Stomach (tissue), 9 donors: ENCODE results near the gene CDIP1. TPM values are rescaled to one million over a fixed set of nuclear protein-coding genes. Genes with fewer than 3 reads are reported as not detected.
"Not testable (repeated sequence)": the region's sequence is repeated elsewhere in the genome, so short reads cannot be mapped to it uniquely, and the experiment has no call there.

Source experiments
- DNase-seq, 2 donors: peaks; one replicate each; pipeline versions ENCODE4 v3.0.0 to v3.0.0-alpha.2; 2013 to 2019
- H3K27ac ChIP-seq, 5 donors: fragments of 200-600 bp in 4 of 5; sonication (generic) in 4 of 5; one replicate each; pipeline ENCODE4 v1.5.1; 2013 to 2019; ENCODE audit warnings: mild to moderate bottlenecking in 1 of 5, moderate library complexity in 1 of 5
- H3K27me3 ChIP-seq, 3 donors: fragments of 200-600 bp; sonication (generic); one replicate each; pipeline ENCODE4 v1.5.1; 2017 to 2019; ENCODE audit warnings: mixed run types in 1 of 3
- H3K36me3 ChIP-seq, 4 donors: fragments of 200-600 bp; sonication (generic); 1 replicate in 3 of 4; 2 replicates in 1 of 4; pipeline ENCODE4 v1.5.1; 2016 to 2019
- H3K4me1 ChIP-seq, 4 donors: fragments of 200-600 bp; sonication (generic); one replicate each; pipeline ENCODE4 v1.5.1; 2016 to 2019
- H3K4me3 ChIP-seq, 4 donors: fragments of 200-600 bp; sonication (generic) in 3 of 4; one replicate each; pipeline ENCODE4 v1.5.1; 2016 to 2019; ENCODE audit warnings: mild to moderate bottlenecking in 1 of 4
- H3K9me3 ChIP-seq, 4 donors: fragments of 200-600 bp; sonication (generic); one replicate each; pipeline ENCODE4 v1.5.1; 2016 to 2019
- EP300 ChIP-seq: sonication (generic); formaldehyde crosslinking; IDR thresholded peaks from one replicate; pipeline ENCODE4 v1.6.1; 2017; ENCODE audit warnings: antibody characterized with exemption
- POLR2A ChIP-seq, 4 donors: fragments of 450-650 bp; IDR thresholded peaks; one replicate each; pipeline ENCODE4 v1.6.1; 2016; ENCODE audit warnings: antibody characterized with exemption in 4 of 4, control low read depth in 2 of 4, mild to moderate bottlenecking in 1 of 4, moderate library complexity in 1 of 4
- POLR2AphosphoS5 ChIP-seq, 3 donors: sonication (generic); formaldehyde crosslinking; IDR thresholded peaks; one replicate each; pipeline ENCODE4 v1.6.1; 2016; ENCODE audit warnings: antibody characterized with exemption in 3 of 3
- WGBS, 5 donors: extraction: QIAGEN DNeasy Blood & Tissue Kit in 3 of 5; methylation state at CpG; one replicate each; pipeline versions ENCODE4 v1.1.5 to v1.1.7; 2013 to 2018; 5-methylcytosine and 5-hydroxymethylcytosine counted together
- intact Hi-C: fragments of 100-400 bp; cut with DNase I; formaldehyde crosslinking; loops from one replicate; pipeline ENCODE4 v1.15.1; 2023; ENCODE audit warnings: low total_unique reads
- polyA plus RNA-seq, 3 donors: library from polyadenylated mRNA; stranded (reverse); fragments of 200-250 nt; gene quantifications; one replicate each; pipeline ENCODE4 v1.2.3, GENCODE V29; 2013
- total RNA-seq, 5 donors: library from RNA; depleted of rRNA; stranded (reverse); fragments of >200 nt; gene quantifications; one replicate each; pipeline versions ENCODE4 v1.1.0 to v1.2.3, GENCODE V29; 2014 to 2016
- TF ChIP-seq, protein P1 (sequence below), 7 experiments: fragments of 450-650 bp in 4 of 7; fragments of 200-600 bp in 3 of 7; sonication (generic) in 3 of 7; IDR thresholded peaks; one replicate each; pipeline ENCODE4 v1.5.1; 2016 to 2019; ENCODE audit warnings: antibody characterized with exemption in 7 of 7, control low read depth in 2 of 7, mild to moderate bottlenecking in 1 of 7
- donor health status: healthy with polysubstance abuse.
- donor health status: Bipolar disorder and iron deficiency.
- donor health status: healthy.

CDIP1 gene
- total and polyA plus RNA-seq, 8 donors: 2.9 to 36.5 (median 12.2) TPM

DNA sequence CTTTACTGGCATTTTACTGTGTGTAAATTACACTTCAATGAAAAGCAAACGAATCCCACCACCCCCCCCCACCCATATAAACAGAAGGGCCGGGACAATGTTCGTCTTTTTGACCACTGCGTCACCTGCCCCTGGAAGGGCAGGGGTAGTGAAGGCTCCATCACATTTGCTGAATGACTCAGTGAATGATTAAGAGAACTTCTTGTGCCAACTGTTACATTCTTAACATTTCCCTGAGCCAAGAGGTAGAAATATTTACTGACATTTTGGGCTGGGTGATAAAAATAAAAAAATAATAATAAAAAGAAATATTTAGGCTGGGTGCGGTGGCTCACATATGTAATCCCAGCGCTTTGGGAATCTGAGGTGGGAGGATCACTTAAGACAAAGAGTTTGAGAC, 41.7 kb upstream of the CDIP1 start:
- Histone ChIP-seq H3K4me3 (no peak overlapping the region), H3K4me1 (peaks cover 0 to 4% (median 1%) of the 10 kb centered on the region in 4 donors), H3K27me3 (no peaks in the 10 kb centered on the region), H3K36me3 (no peaks in the 10 kb centered on the region), H3K27ac (no peak overlapping the region), H3K9me3 (no peaks in the 10 kb centered on the region)
- intact Hi-C loops: no loop called here
- TF ChIP-seq POLR2AphosphoS5 (IDR thresholded peaks at IDR 0.05) (no peak), EP300 (no peak), POLR2A (IDR thresholded peaks at IDR 0.05) (no peak)
- 27 to 53% (median 31%) methylated on average over 5 to 6 of the region's 6 CpGs for WGBS, 5 donors
- no peak for DNase-seq

DNA sequence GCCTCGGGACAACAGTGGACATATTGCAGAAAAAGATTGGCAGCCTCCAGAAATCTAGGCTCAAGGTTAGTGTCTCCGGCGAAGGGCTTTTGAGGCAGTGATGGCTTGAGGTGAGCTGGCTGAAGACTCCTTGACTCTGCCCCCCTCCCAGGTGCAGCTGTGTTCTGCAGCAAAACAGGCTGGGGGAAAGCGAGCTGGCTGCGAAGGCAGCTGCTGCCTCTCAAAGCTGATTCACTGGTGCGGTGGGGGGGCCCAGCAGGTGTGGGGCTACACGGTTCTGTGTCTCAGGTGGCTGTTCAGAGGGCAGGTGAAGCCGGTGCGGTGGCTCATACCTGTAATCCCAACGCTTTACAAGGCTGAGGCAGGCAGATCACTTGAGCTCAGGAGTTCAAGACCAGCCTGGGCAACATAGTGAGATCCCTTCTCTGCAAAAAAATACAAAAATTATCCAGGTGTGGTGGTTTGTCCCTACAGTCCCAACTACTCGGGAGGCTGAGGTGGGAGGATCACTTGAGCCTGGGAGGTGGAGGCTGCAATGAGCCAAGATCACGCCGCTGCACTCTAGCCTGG, 40.5 kb upstream of the CDIP1 start:
- DNase-seq: no peak
- H3K27ac ChIP-seq: no peak overlapping the region
- intact Hi-C loops: no loop called here

DNA sequence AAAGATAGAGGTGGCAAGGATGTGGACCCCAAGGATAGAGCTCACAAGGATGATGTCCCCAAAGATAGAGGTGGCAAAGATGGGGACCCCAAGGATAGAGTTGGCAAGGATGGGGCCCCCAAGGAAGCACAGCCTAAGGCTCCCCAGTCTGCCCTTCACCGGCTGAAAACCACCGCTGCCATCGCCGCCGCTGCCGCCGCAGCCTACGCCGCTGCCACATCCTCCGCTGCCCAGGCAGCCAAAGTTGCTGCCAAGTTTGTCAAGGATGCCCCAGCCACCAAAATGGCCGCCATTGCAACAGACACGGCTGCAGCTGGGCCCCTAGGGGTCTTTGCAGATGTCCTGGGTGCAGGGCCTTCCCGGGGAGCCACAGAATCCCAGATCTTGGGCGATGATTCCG, 37.4 kb upstream of the CDIP1 start:
- no peak for TF ChIP-seq POLR2A (IDR thresholded peaks at IDR 0.05)
- no peak for TF ChIP-seq POLR2AphosphoS5 (IDR thresholded peaks at IDR 0.05)
- no peak for TF ChIP-seq EP300
- TF ChIP-seq, protein P1, sequence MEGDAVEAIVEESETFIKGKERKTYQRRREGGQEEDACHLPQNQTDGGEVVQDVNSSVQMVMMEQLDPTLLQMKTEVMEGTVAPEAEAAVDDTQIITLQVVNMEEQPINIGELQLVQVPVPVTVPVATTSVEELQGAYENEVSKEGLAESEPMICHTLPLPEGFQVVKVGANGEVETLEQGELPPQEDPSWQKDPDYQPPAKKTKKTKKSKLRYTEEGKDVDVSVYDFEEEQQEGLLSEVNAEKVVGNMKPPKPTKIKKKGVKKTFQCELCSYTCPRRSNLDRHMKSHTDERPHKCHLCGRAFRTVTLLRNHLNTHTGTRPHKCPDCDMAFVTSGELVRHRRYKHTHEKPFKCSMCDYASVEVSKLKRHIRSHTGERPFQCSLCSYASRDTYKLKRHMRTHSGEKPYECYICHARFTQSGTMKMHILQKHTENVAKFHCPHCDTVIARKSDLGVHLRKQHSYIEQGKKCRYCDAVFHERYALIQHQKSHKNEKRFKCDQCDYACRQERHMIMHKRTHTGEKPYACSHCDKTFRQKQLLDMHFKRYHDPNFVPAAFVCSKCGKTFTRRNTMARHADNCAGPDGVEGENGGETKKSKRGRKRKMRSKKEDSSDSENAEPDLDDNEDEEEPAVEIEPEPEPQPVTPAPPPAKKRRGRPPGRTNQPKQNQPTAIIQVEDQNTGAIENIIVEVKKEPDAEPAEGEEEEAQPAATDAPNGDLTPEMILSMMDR (IDR thresholded peaks at IDR 0.05): no peak
- DNase-seq: no peak
- Histone ChIP-seq H3K4me3 (no peak overlapping the region), H3K9me3 (no peaks in the 10 kb centered on the region), H3K36me3 (no peaks in the 10 kb centered on the region), H3K27ac (no peak overlapping the region), H3K4me1 (peaks cover 0 to 14% (median 3%) of the 10 kb centered on the region in 4 donors), H3K27me3 (no peaks in the 10 kb centered on the region)
- intact Hi-C loops: no loop called here
- WGBS, 5 donors: 95 to 99% (median 98%) methylated on average over 15 of the region's 15 CpGs

More for the DNA sequence above, 40.5 kb upstream of the CDIP1 start:
- no peak overlapping the region for H3K4me3 ChIP-seq
- 78 to 86% (median 82%) methylated on average over 13 of the region's 13 CpGs for WGBS, 5 donors
- H3K27me3 ChIP-seq: no peaks in the 10 kb centered on the region
- H3K36me3 ChIP-seq: no peaks in the 10 kb centered on the region
- H3K4me1 ChIP-seq: peaks cover 0 to 14% (median 3%) of the 10 kb centered on the region in 4 donors
- H3K9me3 ChIP-seq: no peaks in the 10 kb centered on the region
- TF ChIP-seq POLR2A (IDR thresholded peaks at IDR 0.05) (no peak), POLR2AphosphoS5 (IDR thresholded peaks at IDR 0.05) (no peak), EP300 (no peak)
- TF ChIP-seq, protein P1 (IDR thresholded peaks at IDR 0.05): no peak

DNA sequence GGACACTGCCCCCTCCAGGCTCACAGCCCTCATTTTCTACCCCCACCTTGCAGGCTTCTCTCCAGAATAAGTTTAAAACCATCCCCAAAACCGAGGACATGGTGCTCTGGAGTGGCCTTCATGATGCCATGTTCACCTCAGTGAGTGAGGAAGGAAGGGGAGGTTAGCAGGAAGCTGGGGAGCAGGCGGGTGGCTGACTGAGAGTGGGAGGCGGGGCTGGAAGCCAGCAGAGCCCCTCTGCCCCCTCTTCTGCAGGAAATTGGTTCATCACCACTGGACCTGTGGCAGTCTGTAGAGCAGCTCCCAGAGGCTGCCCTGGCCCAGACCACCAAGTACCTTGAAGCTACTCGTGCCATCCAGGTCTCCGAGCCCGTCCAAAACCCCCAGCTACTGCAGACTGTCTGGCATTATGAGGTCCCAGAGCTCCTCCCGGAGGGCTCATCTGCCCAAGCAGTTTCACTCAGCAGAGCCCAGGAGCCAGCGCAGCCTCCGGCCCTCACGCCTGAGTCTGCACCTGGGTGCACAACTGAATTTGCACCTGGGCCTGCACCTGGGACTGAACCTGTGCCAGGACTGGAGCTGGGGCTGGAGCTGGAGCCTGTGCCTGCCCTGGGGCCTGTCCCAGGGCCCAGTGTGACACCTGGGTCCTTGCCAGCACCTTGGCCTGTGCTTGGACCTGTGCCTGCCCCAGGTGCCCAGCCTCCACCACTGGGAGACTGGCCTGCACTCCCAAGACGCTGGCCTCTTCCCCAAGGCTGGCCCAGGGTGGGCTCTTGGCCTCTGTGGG, 36.5 kb upstream of the CDIP1 start:
- H3K27me3 ChIP-seq: no peaks in the 10 kb centered on the region
- H3K27ac ChIP-seq: no peak overlapping the region
- no peaks in the 10 kb centered on the region for H3K9me3 ChIP-seq
- intact Hi-C loops: no loop called here
- peaks cover 0 to 14% (median 3%) of the 10 kb centered on the region in 4 donors for H3K4me1 ChIP-seq
- TF ChIP-seq POLR2AphosphoS5 (IDR thresholded peaks at IDR 0.05): no peak
- TF ChIP-seq, protein P1 (IDR thresholded peaks at IDR 0.05): no peak
- no peak for TF ChIP-seq EP300
- TF ChIP-seq POLR2A (IDR thresholded peaks at IDR 0.05): no peak
- H3K36me3 ChIP-seq: no peaks in the 10 kb centered on the region
- 54 to 68% (median 62%) methylated on average over 7 to 11 of the region's 11 CpGs for WGBS, 5 donors
- peak in 1 of 2 donors; percentile 87 for DNase-seq
- H3K4me3 ChIP-seq: no peak overlapping the region

DNA sequence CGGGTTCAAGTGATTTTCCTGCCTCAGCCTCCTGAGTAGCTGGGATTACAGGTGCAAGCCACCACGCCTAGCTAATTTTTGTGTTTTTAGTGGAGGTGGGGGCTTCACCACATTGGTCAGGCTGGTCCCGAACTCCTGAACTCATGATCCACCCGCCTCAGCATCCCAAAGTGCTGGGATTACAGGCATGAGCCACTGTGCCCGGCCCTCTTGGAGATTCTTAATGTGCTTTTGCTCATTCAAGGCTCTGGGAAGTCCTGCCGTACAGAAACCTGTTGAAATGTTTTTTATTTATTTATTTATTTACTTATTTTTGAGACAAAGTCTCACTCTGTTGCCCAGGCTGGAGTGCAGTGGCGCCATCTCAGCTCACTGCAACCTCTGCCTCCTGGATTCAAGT, 35.4 kb upstream of the CDIP1 start:
- H3K4me3 ChIP-seq, H3K9me3 ChIP-seq, H3K36me3 ChIP-seq, H3K27ac ChIP-seq, DNase-seq, H3K27me3 ChIP-seq, intact Hi-C loops: not testable (repeated sequence)
- 71 to 84% (median 82%) methylated on average over 7 of the region's 7 CpGs for WGBS, 5 donors
- peaks cover 0 to 14% (median 3%) of the 10 kb centered on the region in 4 donors for H3K4me1 ChIP-seq
